ENCODE measurements around the gene ABHD4. TPM values are rescaled to one million over a fixed set of nuclear protein-coding genes. Genes with fewer than 3 reads are reported as not detected.

Gene ABHD4
- total and polyA plus RNA-seq, 11 donors = 10.4 to 35.5 (median 24.3) TPM

GRCh38 chr14:22601456-22601855 is 3.4 kb downstream of the ABHD4 start:
- no peak for TF ChIP-seq CTCF (IDR thresholded peaks at IDR 0.05)
- TF ChIP-seq POLR2A (IDR thresholded peaks at IDR 0.05) = no peak
- H3K4me1 ChIP-seq = peaks cover 3 to 27% (median 17%) of the 10 kb centered on the region in 12 donors

GRCh38 chr14:22601996-22602395 is 3.9 kb downstream of the ABHD4 start:
- H3K36me3 ChIP-seq = peaks cover 4 to 58% (median 56%) of the 10 kb centered on the region in 9 donors
- H3K27ac ChIP-seq = no peak overlapping the region
- ATAC-seq = no peak
- TF ChIP-seq CTCF (IDR thresholded peaks at IDR 0.05) (no peak), POLR2A (IDR thresholded peaks at IDR 0.05) (no peak)
- H3K9me3 ChIP-seq = no peaks in the 10 kb centered on the region
- WGBS, 4 donors = 89 to 93% (median 91%) methylated on average over 5 of the region's 5 CpGs
- intact Hi-C loops (cut with DNase I) = no loop called here
- DNase-seq = no peak
- no peaks in the 10 kb centered on the region for H3K27me3 ChIP-seq
- no peak overlapping the region for H3K4me3 ChIP-seq
- H3K4me1 ChIP-seq = peaks cover 3 to 27% (median 17%) of the 10 kb centered on the region in 12 donors

More at GRCh38 chr14:22601456-22601855, 3.4 kb downstream of the ABHD4 start:
- 88 to 95% (median 95%) methylated on average over 2 of the region's 2 CpGs for WGBS, 4 donors
- Histone ChIP-seq H3K9me3 (no peaks in the 10 kb centered on the region), H3K4me3 (no peak overlapping the region), H3K36me3 (peaks cover 4 to 53% (median 51%) of the 10 kb centered on the region in 9 donors), H3K27ac (no peak overlapping the region), H3K27me3 (no peaks in the 10 kb centered on the region)
- DNase-seq (no peak), ATAC-seq (no peak)
- intact Hi-C loops (cut with DNase I) = no loop called here

GRCh38 chr14:22602862-22603261 is 4.8 kb downstream of the ABHD4 start:
- ATAC-seq = no peak
- H3K4me3 ChIP-seq = no peak overlapping the region
- H3K36me3 ChIP-seq = peaks cover 4 to 67% (median 65%) of the 10 kb centered on the region in 9 donors
- H3K9me3 ChIP-seq = no peaks in the 10 kb centered on the region
- no peaks in the 10 kb centered on the region for H3K27me3 ChIP-seq
- intact Hi-C loops (cut with DNase I) = no loop called here
- TF ChIP-seq CTCF (IDR thresholded peaks at IDR 0.05) (no peak), POLR2A (IDR thresholded peaks at IDR 0.05) (no peak)
- no peak for DNase-seq
- H3K4me1 ChIP-seq = peaks cover 3 to 21% (median 16%) of the 10 kb centered on the region in 12 donors
- H3K27ac ChIP-seq = no peak overlapping the region

GRCh38 chr14:22606380-22606779 is 8.3 kb downstream of the ABHD4 start:
- TF ChIP-seq POLR2A (IDR thresholded peaks at IDR 0.05) = no peak
- TF ChIP-seq CTCF (IDR thresholded peaks at IDR 0.05) = no peak
- H3K36me3 ChIP-seq = peaks cover 4 to 100% (median 100%) of the 10 kb centered on the region in 9 donors
- WGBS, 4 donors = 83 to 95% (median 87%) methylated on average over 6 of the region's 6 CpGs
- no peaks in the 10 kb centered on the region for H3K27me3 ChIP-seq
- no peaks in the 10 kb centered on the region for H3K4me1 ChIP-seq
- no peak overlapping the region for H3K27ac ChIP-seq
- no peak overlapping the region for H3K4me3 ChIP-seq
- DNase-seq (no peak), ATAC-seq (no peak)
- no peaks in the 10 kb centered on the region for H3K9me3 ChIP-seq
- intact Hi-C loops (cut with DNase I) = no loop called here
